ENCODE measurements around the gene GDF9.

- TF ChIP-seq CTCF (IDR thresholded peaks at IDR 0.05; ENCODE audit: extremely low read depth in 1 of 2, insufficient read depth in 1 of 2, low read depth in 1 of 2, low read length in 2 of 2): no peak
- no peak for TF ChIP-seq FOS (IDR thresholded peaks at IDR 0.05; ENCODE audit: borderline replicate concordance, insufficient read depth, low read length)
- TF ChIP-seq JUN (IDR thresholded peaks at IDR 0.05; ENCODE audit: borderline replicate concordance, insufficient read depth, insufficient read length, low read depth): no peak
- no peak for TF ChIP-seq POLR2A (IDR thresholded peaks at IDR 0.05; ENCODE audit: low read depth, low read length)
- TF ChIP-seq MYC (IDR thresholded peaks at IDR 0.05; ENCODE audit: low read depth, low read length): no peak
- TF ChIP-seq POLR2AphosphoS5 (IDR thresholded peaks at IDR 0.05; ENCODE audit: insufficient read depth, low read depth, low read length): no peak
- no peak for TF ChIP-seq MAX (IDR thresholded peaks at IDR 0.05; ENCODE audit: insufficient read depth, insufficient read length)
Observed at GRCh38 chr5:132822650-132823480, 43.4 kb downstream of the GDF9 start.

All from endothelial cell of umbilical vein (primary cell).